NCI-H2081 treated with DMSO at 0.1 percent for 48 hours (cell line): ENCODE data around the gene RNF166.
"Not testable (repeated sequence)": the region's sequence is repeated elsewhere in the genome, so short reads cannot be mapped to it uniquely, and the experiment has no call there.

Experiments used
- DNase-seq: peaks from one replicate; lab custom pipeline; 2025; lab: John Stamatoyannopoulos, UW

Gene RNF166

DNA sequence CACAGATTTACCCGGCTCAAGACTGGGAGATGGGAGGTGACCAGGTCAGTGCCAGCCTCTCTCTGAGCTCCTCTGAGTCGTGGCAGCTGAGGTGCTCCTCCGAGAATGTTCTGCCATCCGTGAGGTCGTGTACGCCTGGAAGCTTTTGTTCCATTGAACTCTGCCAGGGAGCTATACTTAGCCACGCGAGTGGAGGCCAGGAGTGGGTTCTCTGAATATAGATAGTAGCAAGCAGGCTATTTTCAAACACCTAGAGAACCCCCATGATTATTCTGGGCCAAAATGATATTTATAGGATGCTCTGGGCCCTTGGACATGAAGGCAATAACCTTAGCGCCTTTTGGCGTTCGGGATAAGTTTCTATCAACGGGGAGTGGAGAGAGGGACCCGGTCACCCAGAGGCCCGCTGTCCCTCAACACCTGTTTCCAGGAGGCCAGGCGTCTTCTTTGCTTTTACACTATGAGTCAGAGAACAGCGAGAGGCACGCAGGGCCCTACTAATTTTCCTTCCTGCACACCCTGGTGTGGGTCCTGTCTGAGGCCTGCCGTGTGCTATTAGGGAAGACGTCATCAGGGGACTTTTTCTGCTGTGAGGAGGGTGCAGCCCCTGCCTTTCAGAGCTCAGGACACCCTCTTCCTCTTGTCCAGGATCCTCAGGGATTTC is 32.4 kb downstream of the RNF166 start:
- no peak for DNase-seq

DNA sequence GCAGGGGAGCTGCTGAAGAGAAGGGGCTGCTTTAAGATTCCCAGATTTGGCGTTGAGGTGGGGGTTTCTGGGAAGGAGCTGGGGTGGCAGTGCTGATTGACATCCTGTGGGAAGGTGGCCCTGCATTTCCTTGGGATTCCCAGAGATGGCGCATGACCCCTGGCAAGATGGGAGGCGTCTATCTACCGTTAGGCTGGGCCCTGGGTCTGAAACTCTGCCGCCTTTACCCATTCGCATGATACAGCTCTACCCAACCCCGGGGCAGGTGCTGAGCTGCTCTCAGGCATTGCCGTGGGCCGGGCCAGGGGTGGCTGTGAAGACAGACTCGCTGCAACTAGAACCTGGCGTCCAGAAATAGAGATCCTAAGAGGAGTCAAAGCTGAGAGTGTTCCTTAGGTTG is 33.4 kb downstream of the RNF166 start:
- no peak for DNase-seq

DNA sequence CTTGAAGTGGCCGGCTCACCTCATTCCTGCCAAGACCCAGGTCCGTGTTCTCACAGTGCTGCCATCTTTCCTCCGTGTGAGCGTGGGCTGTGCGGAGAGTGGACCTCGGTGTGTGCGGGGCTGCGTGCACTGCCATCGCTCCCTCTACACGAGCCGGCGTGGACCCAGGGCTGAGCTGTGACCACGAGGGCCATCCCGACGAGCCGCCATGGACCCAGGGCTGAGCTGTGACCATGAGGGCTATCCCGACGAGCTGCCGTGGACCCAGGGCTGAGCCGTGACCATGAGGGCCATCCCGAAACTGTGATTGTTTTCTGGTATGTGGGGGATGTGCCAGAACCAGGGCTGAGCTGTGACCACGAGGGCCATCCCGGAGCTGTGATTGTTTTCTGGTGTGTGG is 34.4 kb downstream of the RNF166 start:
- no peak for DNase-seq

DNA sequence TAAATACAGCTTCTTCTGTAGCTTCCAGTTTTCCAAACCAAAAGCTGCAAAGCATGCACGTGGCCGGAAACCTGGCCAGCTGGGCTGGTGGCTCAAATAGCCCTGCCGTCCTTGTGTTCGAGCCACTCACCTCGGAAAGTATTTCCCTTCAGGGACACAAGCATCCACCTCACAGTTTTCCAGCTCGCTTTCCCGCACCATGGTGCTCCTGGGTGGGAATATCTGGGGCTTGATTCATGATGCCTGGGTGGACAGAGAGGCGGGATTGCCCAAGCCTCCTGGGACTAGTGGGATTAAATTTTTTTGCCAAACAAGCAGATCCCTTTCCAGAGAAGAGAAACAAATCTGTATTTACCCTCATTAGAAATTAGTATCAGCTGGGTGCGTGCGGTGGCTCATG is 36.2 kb downstream of the RNF166 start:
- no peak for DNase-seq

DNA sequence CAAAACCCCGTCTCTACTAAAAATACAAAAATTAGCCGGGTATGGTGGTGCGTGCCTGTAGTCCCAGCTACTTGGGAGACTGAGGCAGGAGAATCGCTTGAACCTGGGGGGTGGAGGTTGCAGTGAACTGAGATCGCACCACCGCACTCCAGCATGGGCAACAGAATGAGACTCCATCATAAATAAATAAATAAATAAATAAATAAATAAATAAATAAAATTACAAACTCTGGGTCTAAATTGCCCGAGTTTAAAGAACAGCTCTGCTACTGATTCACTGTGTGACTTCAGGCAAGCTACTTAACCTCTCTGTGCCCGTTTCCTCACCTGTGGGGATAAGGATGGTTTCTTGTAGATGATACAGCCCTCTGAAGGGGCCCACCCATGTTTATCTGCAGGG is 36.7 kb downstream of the RNF166 start:
- DNase-seq, result not testable (repeated sequence)

DNA sequence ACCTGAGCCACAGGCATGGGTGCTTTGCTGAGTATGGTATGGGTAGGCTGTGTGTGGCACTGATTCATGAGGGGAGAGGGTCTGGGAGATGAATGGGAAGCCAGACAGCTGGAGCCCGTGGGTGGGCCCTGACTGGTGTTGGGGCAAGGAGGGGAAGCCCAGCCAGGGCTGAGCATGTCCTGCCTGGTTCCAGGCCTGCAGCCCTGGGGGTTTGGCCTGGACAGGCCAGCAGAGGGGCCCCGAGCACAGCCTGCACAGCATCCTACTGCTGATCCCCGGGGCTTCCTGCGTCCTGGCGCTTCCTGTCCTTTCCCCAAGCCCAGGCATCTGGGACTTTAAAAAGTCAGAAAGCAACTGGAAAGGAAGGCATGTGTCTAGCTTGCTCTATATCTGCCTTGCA is 38.7 kb downstream of the RNF166 start:
- no peak for DNase-seq

DNA sequence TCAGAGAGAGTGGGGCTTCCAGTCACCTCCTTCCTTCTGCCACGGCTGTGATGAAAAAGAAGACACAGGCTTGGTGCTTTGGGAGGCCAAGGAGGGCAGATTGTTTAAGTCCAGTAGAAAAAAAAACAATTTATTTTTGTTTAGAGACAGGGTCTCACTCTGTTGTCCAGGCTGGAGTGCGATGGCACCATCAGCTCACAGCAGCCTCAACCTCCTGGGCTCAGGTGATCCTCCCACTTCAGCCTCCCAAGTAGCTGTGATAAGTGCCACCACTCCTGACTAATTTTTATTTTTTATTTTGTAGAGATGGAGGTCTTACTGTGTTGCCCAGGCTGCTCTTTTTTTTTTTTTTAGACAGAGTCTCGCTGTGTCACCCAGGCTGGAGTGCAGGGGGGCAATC is 40.6 kb downstream of the RNF166 start:
- no peak for DNase-seq

DNA sequence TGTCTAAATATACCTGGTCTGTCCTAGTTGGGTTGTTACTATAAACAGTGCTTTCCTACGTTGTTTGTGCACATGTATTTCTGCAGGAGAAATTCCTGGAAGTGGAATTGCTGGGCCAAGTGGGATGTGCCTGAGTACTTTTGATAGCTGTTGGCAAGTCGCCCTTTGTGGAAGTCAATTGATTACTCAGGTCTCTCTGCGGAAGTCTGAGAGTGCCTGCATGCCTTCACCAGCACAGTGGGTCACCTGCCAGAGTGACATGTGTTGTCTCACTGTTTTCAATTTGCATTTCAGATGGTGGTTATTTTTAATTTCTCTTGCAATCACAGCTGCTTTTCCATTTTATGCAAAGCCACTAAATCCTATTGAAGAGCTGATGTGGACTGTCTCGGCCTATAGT is 41.1 kb downstream of the RNF166 start:
- DNase-seq, result no peak

DNA sequence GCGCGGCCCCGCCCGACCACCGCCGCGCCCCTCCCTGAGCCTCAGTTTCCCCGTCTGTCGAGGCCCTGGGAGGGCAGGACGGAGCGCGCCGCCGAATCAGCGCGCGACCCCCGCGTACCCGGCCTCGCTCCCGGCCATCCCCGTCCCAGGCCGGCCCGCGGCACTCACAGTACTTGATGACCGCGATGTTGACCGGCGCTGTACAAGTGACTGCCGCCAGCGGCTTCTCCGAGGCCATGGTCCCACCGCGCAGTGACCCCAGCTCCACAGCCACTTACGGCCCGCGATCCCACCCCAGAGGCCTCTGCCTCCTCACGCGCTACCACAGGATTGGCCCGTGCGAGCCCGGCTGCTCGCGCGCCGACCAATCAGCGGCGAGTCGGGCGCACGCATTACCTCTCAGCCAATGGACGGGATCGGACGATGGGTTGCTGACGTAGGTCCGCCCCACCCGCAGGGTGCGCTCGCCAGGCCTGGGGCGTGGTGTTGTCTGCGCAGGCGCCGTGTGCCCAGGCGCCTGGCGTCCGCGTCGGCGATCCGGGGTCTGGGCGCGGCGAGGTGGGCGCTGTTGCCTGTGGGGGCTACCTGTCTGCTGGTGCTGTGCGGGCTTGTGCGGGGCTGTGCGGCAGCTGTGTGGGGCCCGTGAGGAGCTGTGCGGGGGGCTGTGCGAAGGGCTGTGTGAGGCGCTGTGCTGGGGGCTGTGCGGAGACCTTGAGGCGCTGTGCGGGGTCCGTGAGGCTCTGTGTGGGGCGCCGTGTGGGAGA is 43.2 kb downstream of the RNF166 start, which contains the start of gene MVD:
Gene MVD (minus strand): TSS at position 249 of the 764 bp plus-strand sequence. CDS start 11 bp downstream, at position 238.
- DNase-seq, result peak; percentile 71

DNA sequence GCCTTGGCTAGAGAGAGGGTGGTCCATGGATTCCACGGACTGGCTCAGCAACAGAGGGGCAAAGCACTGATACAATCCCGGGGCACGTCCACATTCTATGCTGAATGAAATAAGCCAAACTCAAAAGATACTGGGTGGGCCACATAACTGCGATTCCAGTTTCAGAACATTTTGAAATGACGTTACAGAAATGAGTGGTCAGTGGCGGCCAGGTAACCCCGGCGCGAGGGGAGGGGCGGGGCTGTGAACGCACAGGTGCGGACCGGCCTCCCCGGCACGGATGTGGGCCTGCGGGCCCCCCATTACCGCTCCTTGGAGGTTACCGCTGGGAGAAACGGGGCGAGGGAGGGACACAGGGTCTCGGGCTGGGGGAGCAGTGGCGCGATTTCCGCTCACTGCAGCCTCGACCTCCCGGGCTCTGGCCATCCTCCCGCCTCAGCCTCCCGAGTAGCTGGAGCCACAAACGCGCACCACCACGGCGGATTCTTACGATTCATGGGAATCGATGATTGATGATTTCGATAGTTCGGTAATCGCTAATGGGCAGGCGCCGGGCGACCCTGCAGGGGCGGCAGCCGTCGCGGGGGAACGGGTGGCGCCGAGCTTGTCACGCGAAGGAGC is 43.9 kb downstream of the RNF166 start:
- no peak for DNase-seq

DNA sequence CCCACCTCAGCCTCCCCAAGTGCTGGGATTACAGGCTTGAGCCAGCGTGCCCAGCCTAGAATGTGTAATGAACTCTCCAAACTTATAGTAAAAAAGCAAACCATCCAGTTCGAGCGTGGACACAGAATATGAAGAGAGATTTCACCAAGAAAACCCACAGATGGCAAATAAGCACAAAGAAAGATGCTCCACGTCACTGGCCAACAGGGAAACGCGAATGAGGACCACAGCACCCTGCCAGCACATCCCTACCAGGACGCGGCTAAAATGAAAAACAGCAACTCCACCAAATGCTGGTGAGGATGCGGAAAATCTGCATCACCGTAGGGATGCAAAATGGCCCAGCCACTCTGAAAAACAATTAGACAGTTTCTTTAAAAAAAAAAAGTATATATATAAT is 44.7 kb downstream of the RNF166 start:
- DNase-seq, result no peak

DNA sequence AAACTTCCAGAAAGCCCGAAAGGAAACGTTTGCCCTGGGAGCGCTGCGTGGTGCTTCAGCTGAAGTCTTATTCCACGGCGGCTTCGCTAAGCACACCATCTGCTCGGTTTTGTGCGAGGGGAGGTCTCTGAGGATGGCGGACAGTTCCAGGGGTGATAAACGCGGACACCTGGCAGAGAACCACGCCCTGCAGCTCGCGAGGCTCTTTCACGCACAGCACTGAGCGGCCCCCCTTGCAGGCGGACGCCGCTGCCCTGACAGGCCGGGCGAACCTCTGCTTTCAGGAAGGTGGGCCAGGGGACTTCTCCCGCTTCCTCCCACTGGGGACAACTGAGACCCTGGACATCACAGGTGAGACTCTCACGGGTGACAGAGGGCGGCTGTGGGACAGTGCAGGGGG is 47.0 kb downstream of the RNF166 start:
- no peak for DNase-seq

DNA sequence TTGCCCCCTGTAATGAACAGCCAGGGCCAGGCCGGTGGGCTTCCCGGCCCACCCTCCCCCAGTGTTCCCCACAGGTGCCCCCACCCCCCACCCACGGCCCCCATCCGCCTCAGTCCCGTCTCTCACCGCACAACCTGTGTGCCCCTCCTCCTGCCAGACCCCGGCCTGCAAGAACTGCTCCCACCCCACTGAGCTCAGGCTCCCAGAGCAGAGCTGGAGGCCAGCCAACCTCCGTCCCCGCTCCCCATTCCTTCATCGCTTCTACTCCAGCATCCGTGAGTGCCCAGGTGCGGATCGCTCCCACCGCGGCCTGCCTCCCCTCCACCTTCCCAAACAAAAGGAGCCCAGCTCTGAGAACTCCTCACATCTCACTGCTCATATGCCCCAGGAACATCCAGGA is 47.5 kb downstream of the RNF166 start:
- no peak for DNase-seq

DNA sequence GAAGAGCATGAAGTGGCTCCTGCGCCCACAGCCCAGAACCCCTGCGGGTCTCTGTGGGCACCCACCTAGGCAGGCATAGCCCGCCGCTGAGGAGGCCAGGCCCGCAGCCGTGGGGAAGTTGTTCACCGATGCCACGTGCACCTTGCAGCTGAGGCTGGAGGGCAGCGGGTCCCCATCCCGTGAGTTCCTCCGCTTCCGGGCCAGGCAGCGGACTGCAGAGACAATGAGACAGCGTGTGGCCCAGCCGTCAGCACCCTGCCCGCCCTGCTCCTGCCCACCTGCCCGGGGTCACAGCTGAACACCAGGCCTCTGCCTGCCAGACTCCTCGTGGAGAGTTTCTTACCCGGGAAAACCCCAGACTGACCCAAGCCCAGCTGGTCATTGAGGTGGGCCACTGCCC is 48.8 kb downstream of the RNF166 start:
- no peak for DNase-seq

DNA sequence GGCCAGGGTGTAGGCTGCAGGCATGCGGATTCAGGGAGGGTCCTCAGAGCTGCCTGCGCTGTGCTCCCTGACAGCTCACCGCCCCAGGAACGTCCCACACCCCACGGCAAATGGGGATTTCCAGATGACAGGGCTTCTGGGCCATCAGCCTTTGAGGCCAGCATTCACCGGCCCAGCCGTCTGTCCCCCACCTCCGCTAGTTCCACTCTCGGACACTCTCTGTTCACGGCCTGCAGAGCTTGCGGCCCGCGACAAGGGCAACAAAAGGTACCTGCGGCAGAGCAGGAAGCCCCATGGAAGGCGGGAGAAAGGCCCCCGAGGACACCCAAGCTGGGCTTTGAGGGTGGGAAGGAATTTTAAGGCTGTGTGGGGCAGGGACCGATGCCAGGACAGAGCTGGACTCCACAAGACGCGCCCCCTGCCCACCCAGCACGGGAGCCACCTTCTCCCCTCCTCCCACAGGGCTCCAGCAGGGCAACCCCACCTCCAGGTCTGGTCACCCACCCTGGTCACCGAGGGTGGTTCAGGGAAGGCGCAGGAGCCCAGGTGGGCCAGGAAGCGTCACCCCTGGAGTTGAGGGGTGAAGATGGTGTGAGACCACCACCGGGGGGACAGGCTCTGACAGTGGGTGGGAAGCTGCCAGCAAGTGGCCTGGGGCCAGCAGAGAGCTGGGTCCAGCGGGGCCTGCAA is 49.8 kb downstream of the RNF166 start:
- no peak for DNase-seq

DNA sequence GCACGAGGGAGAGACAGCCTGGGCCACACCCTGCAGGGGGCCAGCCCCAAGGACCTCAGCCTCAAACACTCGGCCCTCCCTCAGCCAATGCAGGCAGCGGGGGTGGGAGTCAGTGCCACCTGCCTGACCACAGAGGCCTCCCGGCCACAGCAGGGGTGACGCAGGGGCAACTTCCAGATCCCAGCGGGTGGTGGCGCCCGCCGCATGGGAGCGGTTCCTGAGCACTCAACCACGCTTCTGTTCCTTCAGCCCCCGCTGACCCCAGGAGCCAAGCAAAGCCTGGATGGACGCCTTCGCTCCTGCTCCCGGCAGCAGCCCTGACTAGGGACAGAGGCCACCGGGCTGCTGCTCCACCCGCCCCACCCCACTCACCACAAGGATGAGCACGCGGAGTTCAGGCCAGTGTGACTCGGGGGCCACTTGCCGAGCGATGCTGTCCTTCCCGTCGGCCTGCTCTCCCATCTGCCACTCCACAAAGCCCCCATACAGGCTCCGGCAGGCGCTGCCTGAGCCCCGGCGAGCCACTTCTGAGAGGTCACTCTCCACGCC is 50.4 kb downstream of the RNF166 start:
- no peak for DNase-seq

DNA sequence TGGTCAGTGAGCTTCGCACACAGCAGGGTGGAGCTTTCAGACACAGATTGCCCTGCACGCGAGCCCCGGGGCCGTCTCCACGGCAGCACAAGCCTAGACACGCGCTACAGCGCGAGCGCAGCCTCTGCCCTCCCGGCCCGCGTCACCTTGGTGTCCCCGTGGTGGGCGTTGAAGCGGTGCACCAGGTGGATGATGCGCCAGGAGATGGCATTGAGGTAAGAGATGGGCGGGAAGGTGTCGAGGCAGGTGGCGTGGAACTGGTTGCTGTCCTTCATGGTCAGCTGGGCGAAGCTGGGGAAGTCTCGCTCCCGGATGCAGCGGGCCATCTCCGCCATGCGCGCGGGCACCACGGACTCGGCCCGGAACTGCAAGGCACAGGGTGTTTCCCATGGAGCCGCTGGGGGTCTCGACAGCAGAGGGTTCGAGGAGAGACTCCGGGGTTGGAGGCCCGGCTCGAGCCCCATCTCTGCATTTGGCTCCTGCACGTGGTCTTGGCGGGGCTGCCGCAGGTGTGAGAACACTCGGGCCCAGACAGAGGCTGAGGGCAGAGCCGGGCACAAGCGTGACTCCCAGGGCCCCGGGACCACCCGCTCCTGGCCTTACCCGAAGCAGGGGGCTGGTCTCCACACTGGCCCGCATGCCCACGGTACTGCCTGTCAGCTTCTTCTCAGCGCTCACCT is 51.0 kb downstream of the RNF166 start:
- DNase-seq, result no peak

DNA sequence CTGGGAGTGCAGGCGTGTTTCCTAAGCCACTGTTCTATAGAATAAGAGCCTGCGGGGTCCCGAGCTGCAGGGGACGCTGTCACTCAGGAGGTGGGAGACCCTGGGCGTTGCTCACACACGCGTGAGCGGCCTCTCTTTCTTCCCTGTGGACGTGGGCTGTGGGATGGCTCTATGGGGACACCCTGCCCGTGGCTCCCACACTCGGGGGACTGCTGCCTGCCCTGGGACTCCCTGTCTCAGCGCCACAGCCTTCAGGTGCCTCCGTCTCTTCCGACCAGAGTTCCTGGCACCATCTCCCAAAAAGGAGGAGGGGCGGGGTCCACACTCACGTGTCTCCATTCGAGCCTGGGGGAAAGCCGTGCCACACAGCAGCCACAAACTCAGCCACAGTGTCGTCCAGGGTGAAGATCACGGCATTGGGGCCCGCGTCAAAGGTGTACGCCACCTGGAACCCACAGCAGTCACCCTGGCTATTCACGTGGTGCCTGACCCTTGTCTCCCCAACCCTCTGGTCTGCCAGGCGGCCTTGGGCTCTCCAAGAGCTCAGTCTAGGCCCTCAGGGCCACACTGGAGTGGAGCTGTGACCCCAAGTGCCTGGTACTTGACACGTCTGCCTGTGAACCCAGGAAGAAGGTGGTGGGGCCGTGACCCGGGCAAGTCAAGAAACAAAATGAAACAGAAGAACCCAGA is 51.7 kb downstream of the RNF166 start:
- DNase-seq, result no peak

DNA sequence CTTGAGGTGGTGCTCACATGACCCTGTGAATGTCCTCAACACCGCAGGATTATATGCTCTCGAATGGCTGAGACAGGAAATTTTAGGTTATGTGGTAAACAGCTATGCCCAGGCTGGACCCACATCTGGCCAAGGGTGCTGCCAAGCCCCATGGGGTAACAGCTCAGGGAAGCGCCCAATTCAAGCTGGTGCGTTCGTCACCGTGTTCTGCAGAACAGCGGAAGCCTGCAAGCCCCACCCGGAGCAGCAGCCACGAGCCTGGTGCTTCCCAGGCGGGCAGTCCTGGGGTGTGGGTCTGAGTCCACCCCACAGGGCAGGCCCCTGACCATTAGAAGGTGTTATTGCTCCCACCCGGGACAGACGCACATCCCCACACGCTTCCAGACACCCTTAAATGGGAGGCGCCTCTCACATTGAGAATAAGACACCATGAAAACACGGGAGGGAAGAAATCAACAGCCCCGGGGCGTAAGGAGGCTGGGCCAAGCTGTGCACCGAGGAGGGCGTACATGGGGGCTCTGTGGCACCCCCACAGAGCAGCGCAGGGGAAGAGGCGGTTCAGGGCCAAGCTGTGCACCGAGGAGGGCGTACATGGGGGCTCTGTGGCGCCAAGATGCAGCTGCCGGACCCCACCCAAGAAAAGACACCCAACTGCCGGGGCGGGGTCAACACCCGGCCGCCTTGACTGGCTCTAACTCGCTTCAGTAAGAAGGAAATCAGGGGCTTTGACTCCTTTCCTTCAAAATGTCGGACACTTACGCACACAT is 52.4 kb downstream of the RNF166 start:
- DNase-seq, result no peak

DNA sequence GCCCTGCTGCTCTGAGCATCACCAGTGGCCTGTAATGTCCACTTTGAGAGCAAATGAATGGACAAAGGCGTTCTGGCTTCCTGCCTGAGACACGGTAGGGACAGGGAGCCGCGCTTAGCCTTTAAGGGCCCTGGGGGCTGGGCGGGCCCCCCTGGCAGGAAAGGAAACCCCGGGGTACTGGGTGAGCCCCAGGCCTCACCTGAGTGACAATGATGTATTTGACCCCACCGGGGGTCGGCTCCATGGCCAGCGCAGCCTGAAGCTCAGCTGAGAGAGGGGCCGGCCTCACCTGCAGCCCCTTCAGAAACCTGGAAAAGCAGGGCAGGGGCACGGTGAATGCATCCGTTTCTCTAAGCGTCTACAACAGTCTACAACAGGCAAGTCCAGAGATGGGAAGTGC is 53.1 kb downstream of the RNF166 start:
- DNase-seq, result no peak

DNA sequence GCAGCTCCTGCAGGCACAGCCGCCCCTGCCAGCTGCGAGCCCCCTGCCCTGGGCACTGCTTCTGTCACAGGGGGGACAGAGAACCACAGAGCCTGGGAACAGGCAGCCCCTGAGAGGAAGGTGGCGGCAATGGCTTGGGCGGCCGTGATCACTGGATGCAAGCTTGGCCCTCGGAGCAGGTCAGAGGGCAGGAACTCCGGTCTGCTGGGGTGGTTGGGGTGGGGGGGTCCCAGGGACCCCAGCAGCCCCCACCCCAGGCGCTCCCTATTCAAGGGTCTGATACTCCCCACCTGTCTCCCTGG is 53.5 kb downstream of the RNF166 start:
- DNase-seq, result no peak
